ENCODE results near the gene PARD3. TPM values are rescaled to one million over a fixed set of nuclear protein-coding genes. Genes with fewer than 3 reads are reported as not detected.

The PARD3 gene
- total RNA-seq, 2 experiments from 2014 or later = 0.29 to 0.94 TPM

DNA sequence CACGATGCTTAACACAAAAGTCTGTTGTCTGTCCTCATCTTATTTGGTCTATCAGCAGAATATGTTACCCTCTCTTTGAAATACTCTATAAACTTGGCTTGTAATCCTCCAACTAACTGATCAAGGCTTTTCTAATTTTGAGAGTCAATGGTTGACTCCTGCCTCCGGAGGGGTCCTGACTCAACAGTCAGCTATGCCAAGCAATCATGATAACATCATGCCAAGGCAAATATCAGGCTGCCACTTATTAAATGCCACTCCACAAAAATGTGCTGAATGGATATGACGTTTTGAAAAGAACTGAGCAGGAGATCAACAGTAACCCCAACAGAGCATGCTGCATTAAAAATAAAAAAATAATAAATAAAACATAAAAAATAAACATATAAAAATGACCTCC is 116.1 kb downstream of the PARD3 start:
- CTCF ChIA-PET = no interaction called here
- no peak for ATAC-seq
- peaks cover 7% of the 10 kb centered on the region for H3K4me1 Mint-ChIP-seq

DNA sequence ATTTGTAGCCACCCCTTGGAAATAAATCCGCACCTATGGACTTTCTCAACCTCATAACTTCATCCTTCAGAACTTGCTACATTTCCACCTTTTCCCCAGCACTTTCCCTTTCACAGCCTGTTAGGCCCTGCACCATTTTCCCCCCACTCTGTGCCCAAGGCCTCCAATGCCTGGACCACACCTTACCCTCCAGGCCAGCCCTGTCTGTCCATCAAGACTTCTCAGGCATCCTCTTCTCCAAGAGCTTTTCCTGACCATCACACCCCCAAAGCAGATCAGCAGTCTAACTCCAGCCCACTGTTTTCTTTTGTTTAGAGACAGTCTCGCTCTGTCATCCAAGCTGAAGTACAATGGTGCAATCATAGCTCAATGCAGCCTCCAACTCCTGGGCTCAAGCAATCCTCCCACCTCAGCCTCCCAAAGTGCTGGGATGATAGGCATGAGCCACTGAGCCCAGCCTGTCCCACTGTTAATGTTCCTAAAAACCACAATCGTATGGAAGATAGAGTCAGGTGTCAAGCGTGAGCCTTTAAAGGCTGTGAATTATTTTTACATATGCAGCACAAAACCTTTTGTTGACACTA is 116.8 kb downstream of the PARD3 start:
- Mint-ChIP-seq H3K9me3 (ENCODE audit: low read depth) (no peaks in the 10 kb centered on the region), H3K36me3 (no peaks in the 10 kb centered on the region), H3K4me1 (peaks cover 7% of the 10 kb centered on the region), H3K27me3 (peaks cover 4% of the 10 kb centered on the region), H3K27ac (no peak overlapping the region), H3K4me3 (no peak overlapping the region)
- CTCF ChIA-PET = no interaction called here
- ATAC-seq (no peak), DNase-seq (no peak)

More for the DNA sequence above, 116.1 kb downstream of the PARD3 start:
- Mint-ChIP-seq H3K27me3 (peaks cover 6% of the 10 kb centered on the region), H3K27ac (no peak overlapping the region), H3K36me3 (no peaks in the 10 kb centered on the region), H3K9me3 (ENCODE audit: low read depth) (no peaks in the 10 kb centered on the region), H3K4me3 (no peak overlapping the region)
- DNase-seq = no peak

DNA sequence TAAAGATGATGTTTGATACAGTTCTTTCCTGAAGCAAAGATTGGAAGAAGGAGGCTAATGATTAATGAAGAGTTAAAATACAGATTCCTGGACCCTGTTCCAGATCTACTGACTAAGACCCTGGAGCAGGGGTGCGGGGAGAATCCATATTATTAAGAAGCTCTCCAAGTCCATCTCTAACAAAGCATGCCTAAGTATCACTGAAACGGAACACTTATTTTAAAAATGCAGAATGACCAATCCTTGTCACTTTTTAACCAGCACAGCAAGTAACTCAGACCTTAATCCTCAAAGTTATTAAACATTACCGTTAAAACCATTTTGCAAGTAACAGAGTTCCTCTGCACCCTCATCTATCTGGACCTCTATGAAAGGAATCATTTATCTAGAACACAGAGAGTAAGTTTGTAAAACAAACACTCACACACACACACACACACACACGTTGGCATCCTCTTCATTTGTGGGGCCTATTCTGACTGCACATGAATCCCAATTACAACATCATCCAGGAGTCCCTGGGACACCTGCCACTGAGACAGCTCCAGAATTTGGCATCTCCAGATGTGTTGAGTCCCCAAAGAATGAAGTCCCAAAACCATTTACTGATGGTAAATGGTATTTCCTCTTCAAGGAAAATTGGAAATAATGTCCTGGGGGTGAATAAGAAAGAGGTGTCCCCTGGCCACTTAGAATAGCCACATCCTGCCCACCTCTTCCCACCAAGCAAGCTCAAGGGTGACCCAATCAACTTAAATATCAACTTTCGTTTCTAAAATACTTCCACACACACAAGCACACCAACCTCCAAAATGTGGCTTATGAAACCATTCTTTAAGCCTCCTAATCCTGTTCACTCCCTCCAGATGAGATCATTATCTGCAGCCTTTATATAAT is 117.5 kb downstream of the PARD3 start:
- no peak for DNase-seq
- CTCF ChIA-PET = no interaction called here
- Mint-ChIP-seq H3K27me3 (peaks cover 3% of the 10 kb centered on the region), H3K27ac (no peak overlapping the region), H3K9me3 (ENCODE audit: low read depth) (no peaks in the 10 kb centered on the region), H3K36me3 (no peaks in the 10 kb centered on the region), H3K4me3 (no peak overlapping the region), H3K4me1 (peaks cover 7% of the 10 kb centered on the region)
- ATAC-seq = no peak

DNA sequence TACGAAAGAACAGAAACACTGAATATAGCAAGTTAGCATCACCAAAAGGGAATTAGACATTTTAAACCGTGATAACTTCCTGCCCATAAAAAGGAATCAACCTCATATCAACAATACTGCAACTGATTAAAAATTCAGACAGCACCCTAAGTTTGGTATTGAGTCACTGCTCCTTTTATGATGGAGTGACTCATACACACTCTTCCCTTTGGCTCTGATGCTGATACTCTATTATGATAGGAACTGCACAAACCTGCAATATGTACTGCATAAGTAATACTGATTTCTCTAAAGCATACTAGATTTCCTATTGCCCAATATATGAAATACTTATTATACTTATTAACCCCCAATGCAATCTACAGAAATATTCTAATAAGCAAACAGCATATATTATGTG is 118.7 kb downstream of the PARD3 start:
- Mint-ChIP-seq H3K4me1 (peaks cover 7% of the 10 kb centered on the region), H3K36me3 (no peaks in the 10 kb centered on the region), H3K4me3 (no peak overlapping the region), H3K27me3 (peaks cover 3% of the 10 kb centered on the region), H3K9me3 (ENCODE audit: low read depth) (no peaks in the 10 kb centered on the region), H3K27ac (no peak overlapping the region)
- ATAC-seq (peak; percentile 39), DNase-seq (no peak)
- CTCF ChIA-PET = no interaction called here

DNA sequence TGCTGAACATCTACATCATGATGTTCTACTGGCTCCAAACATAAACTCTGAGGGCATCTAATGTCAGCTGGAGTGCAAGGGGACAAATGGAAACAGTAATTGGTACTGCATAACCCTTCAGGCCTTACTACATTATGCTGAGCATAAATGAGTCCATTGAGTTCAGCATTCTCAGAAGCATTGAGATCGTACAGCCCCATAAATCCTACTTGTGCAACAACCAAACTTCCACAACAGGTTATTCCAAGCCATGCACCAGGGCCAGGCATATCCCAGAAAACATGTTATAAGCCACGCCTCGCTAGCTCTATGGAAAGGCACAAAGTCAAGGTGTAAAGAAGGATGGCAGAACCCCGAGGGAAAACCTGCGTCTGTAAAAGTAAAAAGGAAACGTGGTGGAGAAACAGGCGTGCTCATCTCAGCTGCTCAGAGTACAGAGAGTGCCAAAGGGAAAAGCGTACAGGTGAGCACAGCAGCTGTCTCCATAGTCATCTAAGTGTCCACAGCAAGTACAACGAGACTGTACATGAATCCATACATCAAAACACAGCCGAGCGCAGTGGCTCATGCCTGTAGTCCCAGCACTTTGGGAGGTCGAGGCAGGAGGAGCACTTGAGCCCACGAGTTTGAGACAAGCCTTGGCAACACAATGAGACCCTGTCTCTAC is 124.6 kb downstream of the PARD3 start:
- Mint-ChIP-seq H3K36me3 (no peaks in the 10 kb centered on the region), H3K27ac (no peak overlapping the region), H3K27me3 (no peaks in the 10 kb centered on the region), H3K4me3 (no peak overlapping the region), H3K9me3 (ENCODE audit: low read depth) (no peaks in the 10 kb centered on the region), H3K4me1 (no peaks in the 10 kb centered on the region)
- ATAC-seq = no peak
- CTCF ChIA-PET = no interaction called here
- no peak for DNase-seq

DNA sequence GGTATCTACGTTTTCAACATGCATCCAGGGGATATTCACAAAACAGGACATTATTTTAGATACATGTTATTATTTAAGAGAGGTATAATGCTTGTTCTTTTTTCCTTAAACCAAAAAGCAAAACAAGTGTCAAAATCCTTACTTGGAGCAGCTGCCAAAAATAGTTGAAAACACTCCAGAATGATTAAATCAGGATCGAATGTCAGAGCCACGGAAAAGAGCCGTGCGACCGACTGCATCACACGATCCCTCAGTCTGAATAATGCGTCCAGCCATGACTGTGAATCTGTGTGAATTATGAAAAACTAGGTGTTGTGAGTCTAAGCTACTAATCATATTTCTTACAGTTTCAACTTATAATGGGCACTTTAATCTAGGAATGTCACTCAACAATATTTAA is 126.0 kb downstream of the PARD3 start:
- Mint-ChIP-seq H3K36me3 (no peaks in the 10 kb centered on the region), H3K27ac (no peak overlapping the region), H3K9me3 (ENCODE audit: low read depth) (no peaks in the 10 kb centered on the region), H3K4me1 (no peaks in the 10 kb centered on the region), H3K27me3 (no peaks in the 10 kb centered on the region), H3K4me3 (no peak overlapping the region)
- CTCF ChIA-PET = no interaction called here
- ATAC-seq (no peak), DNase-seq (no peak)

DNA sequence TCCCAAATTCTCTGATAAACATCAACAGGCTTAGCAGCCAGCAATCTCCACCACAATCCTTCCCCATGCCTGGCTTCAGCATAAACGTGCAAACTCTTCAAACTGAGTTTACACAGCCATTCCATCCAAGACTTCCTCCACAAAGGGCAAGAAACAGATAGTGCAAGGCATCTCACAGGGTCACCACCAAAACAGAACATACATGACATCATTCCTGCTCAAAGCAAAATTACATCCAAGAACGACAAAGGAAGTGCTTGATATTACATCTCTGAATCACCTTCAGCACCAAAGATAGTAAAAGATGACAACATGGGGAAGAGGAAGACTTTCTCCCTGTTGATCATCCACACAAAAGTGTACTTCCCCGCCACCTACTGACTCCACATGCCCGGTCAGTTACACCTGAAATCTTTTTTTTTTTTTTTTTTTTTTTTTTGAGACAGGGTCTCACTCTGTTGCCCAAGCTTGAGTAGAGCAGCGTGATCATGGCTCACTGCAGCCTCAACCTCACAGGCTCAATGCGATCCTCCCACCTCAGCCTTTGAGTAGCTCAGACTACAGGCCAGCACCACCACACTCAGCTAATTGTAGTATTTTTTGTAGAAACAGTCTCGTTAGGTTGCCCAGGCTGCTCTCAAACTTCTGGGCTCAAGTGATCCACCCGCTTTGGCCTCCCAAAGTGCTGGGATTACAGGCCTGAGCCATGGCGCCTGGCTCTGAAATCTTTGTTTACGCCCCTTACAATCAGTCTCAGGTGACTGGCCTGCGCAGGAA is 127.5 kb downstream of the PARD3 start:
- no peaks in the 10 kb centered on the region for H3K9me3 Mint-ChIP-seq (ENCODE audit: low read depth)
- DNase-seq (no peak), ATAC-seq (no peak)
- CTCF ChIA-PET = no interaction called here
- H3K27me3 Mint-ChIP-seq = no peaks in the 10 kb centered on the region
- H3K4me3 Mint-ChIP-seq = no peak overlapping the region
- H3K36me3 Mint-ChIP-seq = no peaks in the 10 kb centered on the region
- H3K4me1 Mint-ChIP-seq = no peaks in the 10 kb centered on the region
- H3K27ac Mint-ChIP-seq = no peak overlapping the region

DNA sequence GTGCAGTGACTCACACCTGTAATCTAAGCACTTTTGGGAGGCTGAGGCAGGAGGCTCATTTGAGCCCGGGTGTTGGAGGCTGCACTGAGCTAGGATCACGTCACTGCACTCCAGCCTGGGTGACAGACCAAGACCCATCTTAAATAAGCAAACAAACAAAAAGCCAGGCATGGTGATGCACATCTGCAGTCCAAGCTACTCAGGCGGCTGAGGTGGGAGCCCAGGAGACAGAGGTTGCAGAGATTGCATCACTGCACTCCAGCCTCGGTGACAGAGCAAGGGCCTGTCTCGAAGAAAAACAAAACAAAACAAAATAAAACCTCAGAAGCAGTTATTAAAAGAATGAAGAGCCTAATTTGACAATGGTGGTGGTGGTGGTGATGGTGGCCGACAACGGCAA is 132.5 kb downstream of the PARD3 start:
- DNase-seq (no peak), ATAC-seq (no peak)
- H3K9me3 Mint-ChIP-seq (ENCODE audit: low read depth) = no peaks in the 10 kb centered on the region
- no peak overlapping the region for H3K4me3 Mint-ChIP-seq
- CTCF ChIA-PET = no interaction called here
- H3K27me3 Mint-ChIP-seq = no peaks in the 10 kb centered on the region
- H3K27ac Mint-ChIP-seq = no peak overlapping the region
- no peaks in the 10 kb centered on the region for H3K4me1 Mint-ChIP-seq
- no peaks in the 10 kb centered on the region for H3K36me3 Mint-ChIP-seq

DNA sequence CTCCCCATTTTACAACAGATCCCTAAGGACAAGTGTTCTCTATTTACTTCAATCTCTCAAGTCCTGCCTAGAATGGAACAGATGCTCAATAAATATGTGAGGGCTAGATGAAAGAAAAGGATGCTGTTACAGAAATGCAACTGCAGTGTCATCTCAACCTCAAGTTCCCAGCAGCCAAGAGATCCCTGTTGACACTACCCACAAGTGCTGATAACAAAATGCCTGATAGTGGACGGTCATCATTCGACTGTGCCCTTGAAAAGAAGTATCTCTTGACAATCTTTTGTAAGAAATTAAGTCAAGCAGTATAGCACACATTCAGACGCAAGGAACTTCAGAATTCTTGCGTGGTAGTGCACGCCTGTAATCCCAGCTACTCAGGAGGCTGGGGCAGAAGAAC is 133.2 kb downstream of the PARD3 start:
- CTCF ChIA-PET = no interaction called here
- no peak overlapping the region for H3K4me3 Mint-ChIP-seq

DNA sequence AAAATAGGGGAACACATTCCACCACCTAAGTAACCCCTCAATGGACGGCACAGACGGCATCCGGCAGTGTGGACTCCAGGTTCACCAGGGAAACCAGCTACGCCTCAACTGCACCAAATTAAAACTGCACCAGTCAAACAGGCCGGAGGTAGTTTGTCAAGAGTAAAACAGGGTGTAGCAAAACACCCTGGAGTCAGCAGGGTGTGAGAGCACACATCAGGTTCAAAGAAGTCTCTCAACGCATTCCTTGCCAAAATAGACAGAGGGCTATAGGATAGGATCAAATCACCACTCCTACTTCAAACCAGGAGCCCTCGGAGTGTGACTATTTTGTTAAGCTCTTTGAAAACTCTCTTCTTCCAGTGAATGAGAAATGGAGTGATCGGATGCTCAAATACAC is 135.9 kb downstream of the PARD3 start:
- no peaks in the 10 kb centered on the region for H3K27me3 Mint-ChIP-seq
- H3K36me3 Mint-ChIP-seq = no peaks in the 10 kb centered on the region
- no peak overlapping the region for H3K27ac Mint-ChIP-seq
- no peak overlapping the region for H3K4me3 Mint-ChIP-seq
- no peak for ATAC-seq
- no peaks in the 10 kb centered on the region for H3K9me3 Mint-ChIP-seq (ENCODE audit: low read depth)
- DNase-seq = no peak
- no peaks in the 10 kb centered on the region for H3K4me1 Mint-ChIP-seq
- CTCF ChIA-PET = no interaction called here

More for the DNA sequence above, 133.2 kb downstream of the PARD3 start:
- H3K4me1 Mint-ChIP-seq = no peaks in the 10 kb centered on the region
- no peaks in the 10 kb centered on the region for H3K27me3 Mint-ChIP-seq
- no peak overlapping the region for H3K27ac Mint-ChIP-seq
- DNase-seq = no peak
- ATAC-seq = no peak
- no peaks in the 10 kb centered on the region for H3K9me3 Mint-ChIP-seq (ENCODE audit: low read depth)
- H3K36me3 Mint-ChIP-seq = no peaks in the 10 kb centered on the region

DNA sequence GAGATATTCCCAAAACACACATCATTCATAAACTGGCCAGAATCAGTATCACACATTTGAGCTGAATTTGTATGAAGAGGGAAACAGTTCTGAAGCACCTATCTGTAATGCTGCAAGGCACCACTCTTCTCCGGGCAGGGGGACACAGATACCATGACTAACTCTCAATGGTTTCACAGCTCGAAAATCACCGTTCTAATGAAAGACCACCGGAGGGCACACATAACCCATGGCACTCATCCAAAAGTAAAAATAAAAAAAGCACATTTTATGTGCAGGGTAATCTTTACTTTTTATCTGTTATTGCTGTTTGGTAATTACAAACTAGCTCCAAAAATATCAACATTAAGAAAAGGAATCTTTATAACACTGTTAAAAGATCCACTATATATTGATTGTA is 137.5 kb downstream of the PARD3 start:
- Mint-ChIP-seq H3K36me3 (no peaks in the 10 kb centered on the region), H3K9me3 (ENCODE audit: low read depth) (no peaks in the 10 kb centered on the region), H3K4me1 (no peaks in the 10 kb centered on the region), H3K27me3 (peaks cover 2% of the 10 kb centered on the region), H3K4me3 (no peak overlapping the region), H3K27ac (no peak overlapping the region)
- CTCF ChIA-PET = no interaction called here
- DNase-seq = no peak
- no peak for ATAC-seq

DNA sequence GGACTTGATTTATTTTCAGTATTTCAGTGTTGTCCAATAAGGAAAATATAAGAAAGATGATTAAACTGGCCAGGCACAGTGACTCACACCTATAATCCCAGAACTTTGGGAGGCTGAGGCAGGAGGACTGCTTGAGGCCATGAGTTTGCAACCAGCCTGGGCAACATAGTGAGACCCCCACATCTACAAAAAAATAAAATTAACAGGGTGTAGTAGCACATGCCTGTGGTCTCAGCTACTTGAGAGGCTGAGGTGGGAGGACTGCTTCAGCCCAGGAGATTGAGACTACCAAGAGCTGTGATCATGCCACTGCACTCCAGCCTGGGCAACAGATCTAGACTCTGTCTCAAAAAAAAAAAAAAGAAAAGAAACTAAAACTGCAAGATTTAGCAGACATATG is 138.0 kb downstream of the PARD3 start:
- CTCF ChIA-PET = no interaction called here
- no peak for ATAC-seq
- Mint-ChIP-seq H3K4me3 (no peak overlapping the region), H3K4me1 (no peaks in the 10 kb centered on the region), H3K9me3 (ENCODE audit: low read depth) (no peaks in the 10 kb centered on the region), H3K36me3 (no peaks in the 10 kb centered on the region), H3K27ac (no peak overlapping the region), H3K27me3 (peaks cover 2% of the 10 kb centered on the region)
- DNase-seq = no peak

DNA sequence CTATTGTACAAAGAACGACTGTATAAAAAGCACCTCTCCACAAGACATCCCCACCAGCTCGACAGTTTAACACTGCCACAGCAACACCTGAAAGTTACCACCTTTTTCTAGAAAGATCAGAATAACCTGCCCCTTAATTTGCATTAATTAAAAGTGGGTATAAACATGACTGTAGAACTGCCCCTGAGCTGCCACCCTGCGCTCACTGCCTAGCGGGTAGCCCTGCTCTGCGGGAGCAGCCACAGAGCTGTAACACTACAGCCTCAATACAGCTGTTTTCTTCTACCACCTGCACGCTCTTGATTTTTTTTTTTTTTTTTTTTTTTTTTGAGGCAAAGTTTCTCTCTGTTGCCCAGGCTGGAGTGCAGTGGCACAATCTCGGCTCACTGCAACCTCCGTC is 140.9 kb downstream of the PARD3 start:
- H3K27ac Mint-ChIP-seq = no peak overlapping the region
- CTCF ChIA-PET = no interaction called here
- no peaks in the 10 kb centered on the region for H3K9me3 Mint-ChIP-seq (ENCODE audit: low read depth)
- H3K4me3 Mint-ChIP-seq = no peak overlapping the region
- H3K4me1 Mint-ChIP-seq = no peaks in the 10 kb centered on the region
- no peaks in the 10 kb centered on the region for H3K36me3 Mint-ChIP-seq
- H3K27me3 Mint-ChIP-seq = peaks cover 2% of the 10 kb centered on the region
- no peak for DNase-seq
- no peak for ATAC-seq

Data from activated CD8-positive, alpha-beta memory T cell treated with anti-CD3 and anti-CD28 coated beads, Interleukin-2, amount 10 ng/mL, durations not matched to agents 7 days and 5 days (primary cell).